Measurements from ENCODE around the gene PSMG1.
"Not testable (repeated sequence)": the region's sequence is repeated elsewhere in the genome, so short reads cannot be mapped to it uniquely, and the experiment has no call there.

The PSMG1 gene

GRCh38 chr21:39150877-39151276 is 32.4 kb downstream of the PSMG1 start:
- peak overlapping the region in 1 of 2 donors; percentile 78 for H3K27ac Mint-ChIP-seq
- H3K9me3 Mint-ChIP-seq: no peaks in the 10 kb centered on the region
- no peaks in the 10 kb centered on the region for H3K4me1 Mint-ChIP-seq
- no peaks in the 10 kb centered on the region for H3K27me3 Mint-ChIP-seq
- no peak for DNase-seq
- no peak overlapping the region for H3K4me3 Mint-ChIP-seq
- ATAC-seq: no peak

GRCh38 chr21:39150316-39150715 is 32.9 kb downstream of the PSMG1 start:
- ATAC-seq (no peak), DNase-seq (no peak)
- Mint-ChIP-seq H3K9me3 (no peaks in the 10 kb centered on the region), H3K4me1 (no peaks in the 10 kb centered on the region), H3K27ac (peak overlapping the region in 1 of 2 donors; percentile 67), H3K27me3 (no peaks in the 10 kb centered on the region), H3K4me3 (no peak overlapping the region)

- Mint-ChIP-seq H3K27me3 (no peaks in the 10 kb centered on the region), H3K9me3 (no peaks in the 10 kb centered on the region), H3K4me1 (no peaks in the 10 kb centered on the region), H3K4me3 (no peak overlapping the region), H3K27ac (peak overlapping the region in 1 of 2 donors; percentile 56)
- ATAC-seq: no peak
- no peak for DNase-seq
These were observed 33.4 kb downstream of the PSMG1 start for GRCh38 chr21:39149882-39150281.

GRCh38 chr21:39148975-39149374 is 34.3 kb downstream of the PSMG1 start:
- H3K27me3 Mint-ChIP-seq: no peaks in the 10 kb centered on the region
- DNase-seq (no peak), ATAC-seq (no peak)
- H3K4me1 Mint-ChIP-seq: no peaks in the 10 kb centered on the region
- no peaks in the 10 kb centered on the region for H3K9me3 Mint-ChIP-seq
- no peak overlapping the region for H3K4me3 Mint-ChIP-seq
- no peak overlapping the region for H3K27ac Mint-ChIP-seq

- Mint-ChIP-seq H3K27ac (no peak overlapping the region), H3K9me3 (no peaks in the 10 kb centered on the region), H3K4me3 (no peak overlapping the region), H3K27me3 (no peaks in the 10 kb centered on the region), H3K4me1 (no peaks in the 10 kb centered on the region)
- ATAC-seq (no peak), DNase-seq (no peak)
These were observed 39.1 kb downstream of the PSMG1 start for GRCh38 chr21:39144191-39144590.

- DNase-seq (no peak), ATAC-seq (no peak)
- Mint-ChIP-seq H3K4me3 (no peak overlapping the region), H3K27ac (no peak overlapping the region), H3K9me3 (no peaks in the 10 kb centered on the region), H3K27me3 (no peaks in the 10 kb centered on the region), H3K4me1 (no peaks in the 10 kb centered on the region)
These were observed 40.3 kb downstream of the PSMG1 start for GRCh38 chr21:39142972-39143371.

GRCh38 chr21:39141502-39141901 is 41.7 kb downstream of the PSMG1 start:
- DNase-seq: no peak

GRCh38 chr21:39137248-39138178 is 45.7 kb downstream of the PSMG1 start:
- H3K4me1 Mint-ChIP-seq: no peaks in the 10 kb centered on the region
- H3K4me3 Mint-ChIP-seq: no peak overlapping the region
- peak overlapping the region in 1 of 2 donors; percentile 12 for H3K27ac Mint-ChIP-seq
- H3K9me3 Mint-ChIP-seq: no peaks in the 10 kb centered on the region
- H3K27me3 Mint-ChIP-seq: no peaks in the 10 kb centered on the region
- DNase-seq (no peak), ATAC-seq (no peak)

More at GRCh38 chr21:39141502-39141901, 41.7 kb downstream of the PSMG1 start:
- Mint-ChIP-seq H3K27ac (no peak overlapping the region), H3K4me1 (no peaks in the 10 kb centered on the region), H3K4me3 (no peak overlapping the region), H3K27me3 (no peaks in the 10 kb centered on the region), H3K9me3 (no peaks in the 10 kb centered on the region)
- no peak for ATAC-seq

GRCh38 chr21:39136711-39137110 is 46.5 kb downstream of the PSMG1 start:
- Mint-ChIP-seq H3K27ac (no peak overlapping the region), H3K9me3 (no peaks in the 10 kb centered on the region), H3K27me3 (no peaks in the 10 kb centered on the region), H3K4me3 (no peak overlapping the region), H3K4me1 (no peaks in the 10 kb centered on the region)
- DNase-seq (no peak), ATAC-seq (no peak)

GRCh38 chr21:39136138-39136537 is 47.1 kb downstream of the PSMG1 start:
- ATAC-seq: peak; percentile 52
- H3K27ac Mint-ChIP-seq, DNase-seq, H3K9me3 Mint-ChIP-seq, H3K4me1 Mint-ChIP-seq, H3K4me3 Mint-ChIP-seq, H3K27me3 Mint-ChIP-seq: not testable (repeated sequence)

GRCh38 chr21:39134288-39134810 is 48.9 kb downstream of the PSMG1 start:
- Mint-ChIP-seq H3K27ac (no peak overlapping the region), H3K4me1 (no peaks in the 10 kb centered on the region), H3K4me3 (no peak overlapping the region), H3K9me3 (no peaks in the 10 kb centered on the region), H3K27me3 (no peaks in the 10 kb centered on the region)
- no peak for ATAC-seq
- no peak for DNase-seq

- no peak for DNase-seq
- Mint-ChIP-seq H3K27me3 (no peaks in the 10 kb centered on the region), H3K27ac (no peak overlapping the region), H3K4me3 (no peak overlapping the region), H3K4me1 (no peaks in the 10 kb centered on the region), H3K9me3 (no peaks in the 10 kb centered on the region)
- no peak for ATAC-seq
These were observed 51.0 kb downstream of the PSMG1 start for GRCh38 chr21:39132248-39132647.

- H3K27me3 Mint-ChIP-seq: no peaks in the 10 kb centered on the region
- H3K4me1 Mint-ChIP-seq: no peaks in the 10 kb centered on the region
- no peak for ATAC-seq
- no peak overlapping the region for H3K27ac Mint-ChIP-seq
- H3K4me3 Mint-ChIP-seq: no peak overlapping the region
- no peaks in the 10 kb centered on the region for H3K9me3 Mint-ChIP-seq
- no peak for DNase-seq
These were observed 51.5 kb downstream of the PSMG1 start for GRCh38 chr21:39131791-39132190.

GRCh38 chr21:39127506-39127905 is 55.7 kb downstream of the PSMG1 start:
- no peak overlapping the region for H3K4me3 Mint-ChIP-seq
- ATAC-seq (no peak), DNase-seq (no peak)
- H3K4me1 Mint-ChIP-seq: peaks cover 6% of the 10 kb centered on the region
- H3K9me3 Mint-ChIP-seq: peaks cover 0 to 1% of the 10 kb centered on the region in 2 donors
- H3K27ac Mint-ChIP-seq: peak overlapping the region in 1 of 2 donors; percentile 27
- peaks cover 7% of the 10 kb centered on the region for H3K27me3 Mint-ChIP-seq

GRCh38 chr21:39126486-39126806 is 56.8 kb downstream of the PSMG1 start:
- H3K4me3 Mint-ChIP-seq: no peak overlapping the region
- DNase-seq: no peak
- H3K9me3 Mint-ChIP-seq: peaks cover 7 to 11% of the 10 kb centered on the region in 2 donors
- H3K27ac Mint-ChIP-seq: no peak overlapping the region
- ATAC-seq: no peak
- H3K27me3 Mint-ChIP-seq: peaks cover 7% of the 10 kb centered on the region
- peaks cover 14% of the 10 kb centered on the region for H3K4me1 Mint-ChIP-seq

GRCh38 chr21:39125752-39126485 is 57.3 kb downstream of the PSMG1 start:
- Mint-ChIP-seq H3K27ac (peak overlapping the region in 1 of 2 donors; percentile 37), H3K4me1 (peaks cover 14% of the 10 kb centered on the region)
- DNase-seq: peak in 1 of 2 donors; percentile 23

More at GRCh38 chr21:39125752-39126485, 57.3 kb downstream of the PSMG1 start:
- ATAC-seq: peak; percentile 76
- peaks cover 7 to 11% of the 10 kb centered on the region in 2 donors for H3K9me3 Mint-ChIP-seq
- H3K27me3 Mint-ChIP-seq: peaks cover 7% of the 10 kb centered on the region
- H3K4me3 Mint-ChIP-seq: no peak overlapping the region

Measured in stimulated activated naive CD8-positive, alpha-beta T cell treated with anti-CD3 and anti-CD28 coated beads, Interleukin-15, amount 100 ng/mL, for 72 hours (primary cell).